SK-N-SH (cell line): ENCODE results near the gene MPIG6B. TPM values are rescaled to one million over a fixed set of nuclear protein-coding genes. Genes with fewer than 3 reads are reported as not detected.

Source experiments
- CTCF ChIA-PET: fragments of 300-600, 350-600 bp; formaldehyde crosslinking; extraction: SDS; loops from one replicate; lab custom pipeline; 2021; lab: Yijun Ruan, JAX
- POLR2A ChIA-PET: fragments of 350-600 bp; sonication (Branson Sonifier 250); formaldehyde crosslinking; extraction: SDS; loops from one replicate; lab custom pipeline; 2020; ENCODE audit warnings: antibody characterized with exemption, inconsistent platforms; lab: Yijun Ruan, JAX
- DNase-seq: peaks from one replicate; pipeline ENCODE4 v3.0.0; 2012
- H2AFZ ChIP-seq: fragments of 200-600 bp; sonication (generic); 2 replicates; pipeline ENCODE4 v1.8.1; 2016; ENCODE audit warnings: antibody characterized with exemption, mild to moderate bottlenecking, low read depth
- H3F3A ChIP-seq: fragments of 200-600 bp; sonication (generic); replicated peaks from 2 replicates; pipeline ENCODE3; 2016; ENCODE audit warnings: antibody characterized with exemption, mild to moderate bottlenecking; ENCODE audit not compliant: insufficient read depth
- H3K27ac ChIP-seq, 2 experiments: fragments of 200-500 bp in 1 of 2; fragments of 200-600 bp in 1 of 2; sonication (Bioruptor generic) in 1 of 2; sonication (generic), shearing (Covaris generic) in 1 of 2; 2 replicates each; pipeline versions ENCODE4 v1.5.1 to v1.6.1; 2014 to 2016; ENCODE audit warnings: low read depth in 2 of 2, inconsistent platforms in 1 of 2, low read length in 1 of 2, mild to moderate bottlenecking in 1 of 2, mixed read lengths in 1 of 2
- H3K27me3 ChIP-seq: fragments of 200-600 bp; sonication (generic), shearing (Covaris generic); 2 replicates; pipeline ENCODE4 v1.6.1; 2016; ENCODE audit warnings: mixed run types; ENCODE audit not compliant: insufficient read depth
- H3K36me3 ChIP-seq, 2 experiments: fragments of 200-500 bp in 1 of 2; fragments of 200-600 bp in 1 of 2; sonication (Bioruptor generic) in 1 of 2; sonication (generic) in 1 of 2; replicated peaks in 1 of 2; 2 replicates each; pipeline versions ENCODE3 to v1.5.1; 2014 to 2016; ENCODE audit warnings: low read length in 1 of 2, mild to moderate bottlenecking in 1 of 2; ENCODE audit not compliant: insufficient read depth in 2 of 2, control insufficient read depth in 1 of 2
- H3K4me1 ChIP-seq, 2 experiments: fragments of 200-500 bp in 1 of 2; fragments of 200-600 bp in 1 of 2; sonication (Bioruptor generic) in 1 of 2; sonication (generic), shearing (Covaris generic) in 1 of 2; 2 replicates each; pipeline versions ENCODE4 v1.5.1 to v1.6.1; 2014 to 2016; ENCODE audit warnings: low read depth in 1 of 2, low read length in 1 of 2, mixed run types in 1 of 2; ENCODE audit not compliant: insufficient read depth in 2 of 2, control insufficient read depth in 1 of 2
- H3K4me2 ChIP-seq: fragments of 200-600 bp; sonication (generic), shearing (Covaris generic); 2 replicates; pipeline ENCODE4 v1.6.1; 2017; ENCODE audit warnings: mixed run types
- H3K4me3 ChIP-seq, 2 experiments: fragments of 200-500 bp in 1 of 2; fragments of 200-600 bp in 1 of 2; sonication (Bioruptor generic) in 1 of 2; sonication (generic), shearing (Covaris generic) in 1 of 2; 2 replicates each; pipeline versions ENCODE4 v1.5.1 to v1.8.1; 2014 to 2016; ENCODE audit warnings: low read depth in 2 of 2, inconsistent platforms in 1 of 2, low read length in 1 of 2, mild to moderate bottlenecking in 1 of 2, mixed read lengths in 1 of 2, moderate library complexity in 1 of 2
- H3K79me2 ChIP-seq: fragments of 200-600 bp; sonication (generic); 2 replicates; pipeline ENCODE4 v1.8.1; 2017; ENCODE audit warnings: mild to moderate bottlenecking; ENCODE audit not compliant: insufficient read depth
- H3K9ac ChIP-seq: fragments of 200-600 bp; sonication (generic); 2 replicates; pipeline ENCODE4 v1.6.1; 2017; ENCODE audit warnings: mixed run types
- H3K9me2 ChIP-seq: fragments of 200-600 bp; sonication (generic); 2 replicates; pipeline ENCODE4 v1.6.1; 2017; ENCODE audit warnings: mixed run types
- H3K9me3 ChIP-seq: fragments of 200-600 bp; sonication (generic); 2 replicates; pipeline ENCODE4 v1.6.1; 2017; ENCODE audit warnings: mixed run types, mild to moderate bottlenecking, moderate library complexity
- H4K20me1 ChIP-seq: fragments of 200-600 bp; sonication (generic); 2 replicates; pipeline ENCODE4 v1.6.1; 2017; ENCODE audit warnings: mild to moderate bottlenecking, mixed run types; ENCODE audit not compliant: insufficient read depth
- CHD2 ChIP-seq: fragments of 150-350 bp; IDR thresholded peaks from 2 replicates; pipeline ENCODE4 v1.6.1; 2018; ENCODE audit warnings: low read length; ENCODE audit not compliant: partially characterized antibody
- EP300 ChIP-seq, 2 experiments: IDR thresholded peaks; 2 replicates each; pipeline versions ENCODE4 v1.4.0 to v1.6.1; 2012; ENCODE audit warnings: borderline replicate concordance in 1 of 2, low read depth in 1 of 2, low read length in 1 of 2
- EZH2phosphoT487 ChIP-seq: fragments of 200-600 bp; sonication (generic); IDR thresholded peaks from 2 replicates; pipeline ENCODE4 v1.6.1; 2017; ENCODE audit warnings: low read depth, mixed run types, mild to moderate bottlenecking, antibody characterized with exemption, moderate library complexity, borderline replicate concordance
- FOSL2 ChIP-seq: IDR thresholded peaks from 2 replicates; pipeline ENCODE4 v1.4.0; 2012; ENCODE audit warnings: low read depth, mild to moderate bottlenecking, moderate library complexity, borderline replicate concordance
- FOXM1 ChIP-seq: IDR thresholded peaks from 2 replicates; pipeline ENCODE4 v1.4.0; 2012; ENCODE audit warnings: low read depth, mild to moderate bottlenecking
- GABPA ChIP-seq: IDR thresholded peaks from 2 replicates; pipeline ENCODE4 v1.4.0; 2012; ENCODE audit warnings: low read depth, mild to moderate bottlenecking
- GATA2 ChIP-seq: sonication (generic); formaldehyde crosslinking; IDR thresholded peaks from 2 replicates; pipeline ENCODE4 v1.5.0; 2020; ENCODE audit warnings: mild to moderate bottlenecking, missing genetic modification reagents
- JUND ChIP-seq: IDR thresholded peaks from 2 replicates; pipeline ENCODE4 v1.4.0; 2012
- MEF2A ChIP-seq: IDR thresholded peaks from 2 replicates; pipeline ENCODE4 v1.4.0; 2012; ENCODE audit warnings: low read depth, borderline replicate concordance
- MXI1 ChIP-seq: IDR thresholded peaks from 2 replicates; pipeline ENCODE4 v1.6.1; 2012; ENCODE audit warnings: mild to moderate bottlenecking, low read depth, low read length, improper control_type of control experiment
- NRF1 ChIP-seq: IDR thresholded peaks from 2 replicates; pipeline ENCODE4 v1.6.1; 2012; ENCODE audit warnings: low read depth, mild to moderate bottlenecking, low read length
- POLR2AphosphoS5 ChIP-seq: IDR thresholded peaks from 2 replicates; pipeline ENCODE4 v1.6.1; 2012; ENCODE audit warnings: low read depth, low read length
- RFX5 ChIP-seq: IDR thresholded peaks from 2 replicates; pipeline ENCODE4 v1.6.1; 2012; ENCODE audit warnings: mild to moderate bottlenecking, improper control_type of control experiment, low read length
- RXRA ChIP-seq: IDR thresholded peaks from 2 replicates; pipeline ENCODE4 v1.4.0; 2012; ENCODE audit warnings: low read depth, mild to moderate bottlenecking, borderline replicate concordance
- SIN3A ChIP-seq: IDR thresholded peaks from 2 replicates; pipeline ENCODE4 v1.6.1; 2012; ENCODE audit warnings: low read depth, mild to moderate bottlenecking, low read length, moderate library complexity, borderline replicate concordance
- SMC3 ChIP-seq: IDR thresholded peaks from 2 replicates; pipeline ENCODE4 v1.6.1; 2012; ENCODE audit warnings: low read depth, low read length, improper control_type of control experiment
- TEAD4 ChIP-seq: IDR thresholded peaks from 2 replicates; pipeline ENCODE4 v1.4.0; 2012; ENCODE audit warnings: mild to moderate bottlenecking, borderline replicate concordance; ENCODE audit not compliant: insufficient read depth
- YY1 ChIP-seq: IDR thresholded peaks from 2 replicates; pipeline ENCODE4 v1.4.0; 2012; ENCODE audit warnings: low read depth, mild to moderate bottlenecking
- WGBS: methylation state at CpG from one replicate; pipeline ENCODE4 v1.1.6; 2017; ENCODE audit warnings: low lambda C conversion rate; 5-methylcytosine and 5-hydroxymethylcytosine counted together
- polyA plus RNA-seq, 3 experiments: library from polyadenylated mRNA; depleted of rRNA; stranded (reverse); fragments of >200 nt; gene quantifications; 2 replicates each; pipeline ENCODE4 v1.2.3, GENCODE V29; 2012
- TF ChIP-seq, protein P1 (sequence below): IDR thresholded peaks from 2 replicates; pipeline ENCODE4 v1.4.0; 2012; ENCODE audit warnings: low read depth, borderline replicate concordance
- TF ChIP-seq, protein P2 (sequence below): IDR thresholded peaks from 2 replicates; pipeline ENCODE4 v1.4.0; 2012; ENCODE audit warnings: low read depth
- TF ChIP-seq, protein P3 (sequence below): IDR thresholded peaks from 2 replicates; pipeline ENCODE4 v1.4.0; 2012; ENCODE audit warnings: low read depth, borderline replicate concordance
- TF ChIP-seq, protein P4 (sequence below): fragments of 150-350 bp; IDR thresholded peaks from 2 replicates; pipeline ENCODE4 v1.6.1; 2016; ENCODE audit warnings: mild to moderate bottlenecking, low read depth, low read length
- TF ChIP-seq, protein P5 (sequence below): IDR thresholded peaks from 2 replicates; pipeline ENCODE4; 2012

The MPIG6B gene
- polyA plus RNA-seq, 1 of the 3 experiments (the other 2 are of a cell fraction), result not detected

DNA sequence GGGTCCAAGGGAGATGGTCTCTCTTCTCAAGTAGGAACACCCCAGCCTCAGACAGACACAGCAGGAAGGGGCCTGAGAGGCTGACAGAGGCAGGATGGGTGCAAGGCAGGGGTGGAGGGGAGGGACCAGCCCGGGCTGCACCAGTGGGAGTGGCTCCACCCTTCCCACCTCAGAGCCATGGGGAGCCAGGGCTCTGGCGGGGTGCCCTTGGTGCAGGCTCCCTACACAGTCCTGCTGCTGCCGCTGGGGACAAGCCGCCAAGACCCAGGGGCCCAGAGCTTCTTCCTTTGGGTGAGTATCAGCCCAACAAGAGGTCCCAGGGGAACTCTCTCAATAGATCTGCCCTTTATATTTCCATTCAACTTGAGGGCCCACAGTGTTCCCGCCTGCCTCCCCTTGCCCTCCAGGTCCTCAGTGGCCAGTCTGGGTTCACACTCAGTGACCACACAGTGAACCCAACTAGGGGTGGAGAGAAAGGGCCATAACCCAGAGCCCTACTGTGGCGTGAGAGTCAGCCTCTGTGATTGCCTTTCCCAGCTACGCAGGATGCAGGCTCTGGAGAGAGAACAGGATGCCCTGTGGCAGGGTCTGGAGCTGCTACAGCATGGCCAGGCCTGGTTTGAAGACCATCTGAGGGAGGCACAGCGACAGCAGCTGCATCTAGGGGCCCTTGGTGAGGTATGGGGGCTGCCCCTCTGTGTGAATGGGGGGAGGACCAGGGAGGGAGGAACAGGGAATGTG lies 39.9 kb downstream of the MPIG6B start:
- ChIA-PET CTCF (interaction anchor here (1.0 kb wide), 1 partner anchor 28 kb away, joined by 5 read pairs; no protein-coding TSS in a partner anchor), POLR2A (no interaction called here)
- no peak overlapping the region for H3K4me3 ChIP-seq
- H4K20me1 ChIP-seq, result no peaks in the 10 kb centered on the region
- H2AFZ ChIP-seq, result no peak overlapping the region
- no peak overlapping the region for H3K9ac ChIP-seq
- peaks cover 0 to 8% of the 10 kb centered on the region in 2 experiments; a peak in 1 of 4 replicates for H3K4me1 ChIP-seq
- no peaks in the 10 kb centered on the region for H3K9me3 ChIP-seq
- no peak overlapping the region for H3K27ac ChIP-seq
- H3K36me3 ChIP-seq, result no peaks in the 10 kb centered on the region
- no peaks in the 10 kb centered on the region for H3K27me3 ChIP-seq
- no peak overlapping the region for H3K4me2 ChIP-seq
- DNase-seq, result no peak
- H3K79me2 ChIP-seq, result no peaks in the 10 kb centered on the region
- no peak for TF ChIP-seq JUND
- TF ChIP-seq, protein P1, sequence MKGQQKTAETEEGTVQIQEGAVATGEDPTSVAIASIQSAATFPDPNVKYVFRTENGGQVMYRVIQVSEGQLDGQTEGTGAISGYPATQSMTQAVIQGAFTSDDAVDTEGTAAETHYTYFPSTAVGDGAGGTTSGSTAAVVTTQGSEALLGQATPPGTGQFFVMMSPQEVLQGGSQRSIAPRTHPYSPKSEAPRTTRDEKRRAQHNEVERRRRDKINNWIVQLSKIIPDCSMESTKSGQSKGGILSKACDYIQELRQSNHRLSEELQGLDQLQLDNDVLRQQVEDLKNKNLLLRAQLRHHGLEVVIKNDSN, result no peak
- TF ChIP-seq, protein P2, sequence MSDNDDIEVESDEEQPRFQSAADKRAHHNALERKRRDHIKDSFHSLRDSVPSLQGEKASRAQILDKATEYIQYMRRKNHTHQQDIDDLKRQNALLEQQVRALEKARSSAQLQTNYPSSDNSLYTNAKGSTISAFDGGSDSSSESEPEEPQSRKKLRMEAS, result no peak
- TF ChIP-seq FOSL2, result no peak
- no peak for TF ChIP-seq RXRA
- no peak for TF ChIP-seq EP300 (IDR thresholded peaks at IDR 0.05; ENCODE audit: borderline replicate concordance in 1 of 2, low read depth in 1 of 2, low read length in 1 of 2)
- TF ChIP-seq RFX5, result no peak
- no peak for TF ChIP-seq GABPA
- TF ChIP-seq MEF2A, result no peak
- TF ChIP-seq POLR2AphosphoS5, result no peak
- no peaks in the 10 kb centered on the region for H3F3A ChIP-seq
- no peaks in the 10 kb centered on the region for H3K9me2 ChIP-seq
- 100% methylated on average over 4 of the region's 8 CpGs for WGBS

DNA sequence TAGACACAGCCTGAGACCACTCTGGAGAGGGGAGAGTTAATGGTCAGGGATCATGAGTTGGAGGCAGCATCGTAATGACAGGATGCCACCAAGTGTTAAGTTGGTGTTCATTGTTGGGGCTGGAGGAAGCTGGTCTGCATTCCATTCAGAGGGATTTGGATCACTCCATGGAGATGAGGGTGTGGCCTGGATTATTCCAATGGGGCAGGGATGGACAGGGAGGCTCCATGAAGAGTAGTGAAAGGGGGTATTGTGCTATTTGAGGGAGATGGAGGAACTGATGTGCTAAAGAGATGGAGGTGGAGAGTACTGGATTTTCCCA lies 40.4 kb downstream of the MPIG6B start:
- no peaks in the 10 kb centered on the region for H3K9me2 ChIP-seq
- WGBS, result 42% methylated on average over 1 of the region's 1 CpG
- no peaks in the 10 kb centered on the region for H3F3A ChIP-seq
- CTCF ChIA-PET, result interaction anchor here (1.0 kb wide), 1 partner anchor 28 kb away, joined by 5 read pairs; no protein-coding TSS in a partner anchor
- H3K9me3 ChIP-seq, result no peaks in the 10 kb centered on the region
- H3K9ac ChIP-seq, result no peak overlapping the region
- no peak overlapping the region for H3K27ac ChIP-seq
- no peak overlapping the region for H2AFZ ChIP-seq
- H3K79me2 ChIP-seq, result no peaks in the 10 kb centered on the region
- no peak overlapping the region for H3K4me2 ChIP-seq
- H3K27me3 ChIP-seq, result no peaks in the 10 kb centered on the region
- no peaks in the 10 kb centered on the region for H3K36me3 ChIP-seq
- TF ChIP-seq MXI1 (no peak), EZH2phosphoT487 (no peak), TEAD4 (no peak), RFX5 (no peak), NRF1 (no peak), SIN3A (no peak), YY1 (no peak), SMC3 (no peak), GATA2 (no peak), FOXM1 (no peak), MEF2A (no peak), GABPA (no peak), CHD2 (no peak), JUND (no peak)
- TF ChIP-seq, protein P3, sequence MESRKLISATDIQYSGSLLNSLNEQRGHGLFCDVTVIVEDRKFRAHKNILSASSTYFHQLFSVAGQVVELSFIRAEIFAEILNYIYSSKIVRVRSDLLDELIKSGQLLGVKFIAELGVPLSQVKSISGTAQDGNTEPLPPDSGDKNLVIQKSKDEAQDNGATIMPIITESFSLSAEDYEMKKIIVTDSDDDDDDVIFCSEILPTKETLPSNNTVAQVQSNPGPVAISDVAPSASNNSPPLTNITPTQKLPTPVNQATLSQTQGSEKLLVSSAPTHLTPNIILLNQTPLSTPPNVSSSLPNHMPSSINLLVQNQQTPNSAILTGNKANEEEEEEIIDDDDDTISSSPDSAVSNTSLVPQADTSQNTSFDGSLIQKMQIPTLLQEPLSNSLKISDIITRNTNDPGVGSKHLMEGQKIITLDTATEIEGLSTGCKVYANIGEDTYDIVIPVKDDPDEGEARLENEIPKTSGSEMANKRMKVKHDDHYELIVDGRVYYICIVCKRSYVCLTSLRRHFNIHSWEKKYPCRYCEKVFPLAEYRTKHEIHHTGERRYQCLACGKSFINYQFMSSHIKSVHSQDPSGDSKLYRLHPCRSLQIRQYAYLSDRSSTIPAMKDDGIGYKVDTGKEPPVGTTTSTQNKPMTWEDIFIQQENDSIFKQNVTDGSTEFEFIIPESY, result no peak
- TF ChIP-seq, protein P4, sequence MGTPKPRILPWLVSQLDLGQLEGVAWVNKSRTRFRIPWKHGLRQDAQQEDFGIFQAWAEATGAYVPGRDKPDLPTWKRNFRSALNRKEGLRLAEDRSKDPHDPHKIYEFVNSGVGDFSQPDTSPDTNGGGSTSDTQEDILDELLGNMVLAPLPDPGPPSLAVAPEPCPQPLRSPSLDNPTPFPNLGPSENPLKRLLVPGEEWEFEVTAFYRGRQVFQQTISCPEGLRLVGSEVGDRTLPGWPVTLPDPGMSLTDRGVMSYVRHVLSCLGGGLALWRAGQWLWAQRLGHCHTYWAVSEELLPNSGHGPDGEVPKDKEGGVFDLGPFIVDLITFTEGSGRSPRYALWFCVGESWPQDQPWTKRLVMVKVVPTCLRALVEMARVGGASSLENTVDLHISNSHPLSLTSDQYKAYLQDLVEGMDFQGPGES, result no peak
- TF ChIP-seq, protein P5, sequence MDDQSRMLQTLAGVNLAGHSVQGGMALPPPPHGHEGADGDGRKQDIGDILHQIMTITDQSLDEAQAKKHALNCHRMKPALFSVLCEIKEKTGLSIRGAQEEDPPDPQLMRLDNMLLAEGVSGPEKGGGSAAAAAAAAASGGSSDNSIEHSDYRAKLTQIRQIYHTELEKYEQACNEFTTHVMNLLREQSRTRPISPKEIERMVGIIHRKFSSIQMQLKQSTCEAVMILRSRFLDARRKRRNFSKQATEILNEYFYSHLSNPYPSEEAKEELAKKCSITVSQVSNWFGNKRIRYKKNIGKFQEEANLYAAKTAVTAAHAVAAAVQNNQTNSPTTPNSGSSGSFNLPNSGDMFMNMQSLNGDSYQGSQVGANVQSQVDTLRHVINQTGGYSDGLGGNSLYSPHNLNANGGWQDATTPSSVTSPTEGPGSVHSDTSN, result no peak
- DNase-seq, result no peak
- H3K4me1 ChIP-seq, result peaks cover 0 to 8% of the 10 kb centered on the region in 2 experiments; a peak in 1 of 4 replicates
- H4K20me1 ChIP-seq, result no peaks in the 10 kb centered on the region
- POLR2A ChIA-PET, result no interaction called here
- H3K4me3 ChIP-seq, result no peak overlapping the region
